Skin of body (tissue), 2 donors: ENCODE data around the gene CDC5L. TPM values are rescaled to one million over a fixed set of nuclear protein-coding genes. Genes with fewer than 3 reads are reported as not detected.
A peak's percentile ranks its signal among the peaks of the same experiment; 100 is the strongest.

Source experiments
- DNase-seq: peaks from one replicate; lab custom pipeline; 2025; lab: John Stamatoyannopoulos, UW
- total RNA-seq: library from RNA; depleted of rRNA; stranded (reverse); fragments of >200 nt; gene quantifications from one replicate; pipeline ENCODE4 v1.2.3, GENCODE V29; 2014

Gene CDC5L
- total RNA-seq, 1 donor from 2014 or later, result 23.3 TPM

- no peak for DNase-seq
Observed at GRCh38 chr6:44474643-44475042, 87.1 kb downstream of the CDC5L start.

DNA sequence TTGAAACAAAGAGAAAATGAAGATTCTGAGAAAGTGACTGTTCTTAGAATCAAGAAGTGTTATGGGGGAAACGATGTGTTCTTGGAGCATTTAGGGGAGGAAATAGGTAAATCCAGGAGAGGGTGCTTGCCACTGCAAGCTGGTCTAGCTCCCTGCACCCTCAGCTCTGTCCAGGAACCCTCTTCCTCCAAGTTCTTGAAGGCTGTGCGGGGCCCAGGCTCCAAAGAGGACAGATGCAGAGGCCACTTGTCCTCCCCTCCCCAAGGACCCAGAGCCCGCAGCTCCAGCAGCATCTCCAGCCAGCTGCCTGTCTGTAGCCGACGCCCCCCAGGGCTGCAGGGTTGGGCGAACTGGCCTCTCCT lies 87.9 kb downstream of the CDC5L start:
- DNase-seq, result no peak

DNA sequence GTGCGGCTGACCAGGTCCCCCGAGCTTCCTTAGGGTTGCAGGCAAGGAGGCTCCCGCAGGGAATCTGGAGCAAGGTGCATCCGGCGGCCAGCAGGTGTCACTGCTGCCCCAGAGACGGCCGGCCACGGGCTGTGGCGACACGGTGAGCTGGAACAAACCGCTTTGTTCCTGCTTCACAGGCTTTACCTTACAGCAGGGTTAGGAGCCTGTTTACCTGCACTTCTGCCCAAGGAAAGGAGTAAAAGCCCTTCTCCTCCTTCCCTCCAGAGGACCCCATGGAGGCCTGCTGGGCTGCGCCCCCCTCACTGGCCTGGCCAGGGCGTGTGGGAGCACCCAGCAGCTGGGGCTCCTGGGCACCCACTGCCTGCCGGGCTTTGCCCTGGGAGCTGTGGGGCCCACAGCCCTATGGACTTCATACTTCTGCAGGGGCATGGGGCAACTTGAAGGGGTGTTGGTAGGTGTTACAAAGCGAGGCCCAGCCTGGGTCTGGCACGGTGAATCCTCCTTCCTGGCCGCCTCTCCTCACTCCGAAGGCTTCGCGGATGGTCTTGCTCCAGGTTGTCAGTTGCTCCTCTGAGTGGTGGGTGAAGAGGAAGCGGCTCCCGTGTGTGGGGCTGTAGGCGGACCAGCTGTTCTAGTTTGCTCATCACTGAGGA lies 88.4 kb downstream of the CDC5L start:
- DNase-seq, result peak; percentile 49

GRCh38 chr6:44476849-44477248 lies 89.3 kb downstream of the CDC5L start:
- no peak for DNase-seq

DNA sequence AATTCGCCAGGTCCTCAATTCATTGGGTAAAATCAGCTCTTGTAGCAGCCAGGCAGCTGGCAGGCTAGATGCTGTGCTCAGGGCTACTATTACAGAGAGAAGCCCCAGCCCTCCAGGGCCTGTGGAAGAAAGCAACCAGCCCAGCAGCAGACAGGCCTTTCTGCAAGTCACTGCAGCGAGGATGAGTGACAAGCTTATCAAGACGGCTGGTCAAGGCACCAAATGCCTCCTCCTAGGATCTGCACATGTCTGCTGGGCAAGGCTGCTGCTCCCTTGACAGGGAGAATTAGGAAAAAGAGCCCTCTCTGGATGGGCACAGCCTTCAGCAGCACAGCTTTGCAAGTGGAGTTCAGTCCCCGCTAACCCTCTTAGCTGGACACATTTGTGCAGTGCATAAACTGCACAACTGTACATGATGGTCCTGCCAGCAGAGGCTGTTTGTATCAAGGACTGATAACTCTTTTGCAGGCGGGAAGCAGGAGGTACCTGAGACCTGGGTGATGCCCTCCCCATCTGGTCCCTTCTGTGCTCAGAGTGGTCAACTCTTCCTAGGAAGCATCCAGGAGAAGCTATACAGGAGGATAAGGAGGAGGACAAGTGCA lies 89.9 kb downstream of the CDC5L start:
- DNase-seq, result no peak

- DNase-seq, result no peak
Observed at GRCh38 chr6:44478158-44478557, 90.7 kb downstream of the CDC5L start.

DNA sequence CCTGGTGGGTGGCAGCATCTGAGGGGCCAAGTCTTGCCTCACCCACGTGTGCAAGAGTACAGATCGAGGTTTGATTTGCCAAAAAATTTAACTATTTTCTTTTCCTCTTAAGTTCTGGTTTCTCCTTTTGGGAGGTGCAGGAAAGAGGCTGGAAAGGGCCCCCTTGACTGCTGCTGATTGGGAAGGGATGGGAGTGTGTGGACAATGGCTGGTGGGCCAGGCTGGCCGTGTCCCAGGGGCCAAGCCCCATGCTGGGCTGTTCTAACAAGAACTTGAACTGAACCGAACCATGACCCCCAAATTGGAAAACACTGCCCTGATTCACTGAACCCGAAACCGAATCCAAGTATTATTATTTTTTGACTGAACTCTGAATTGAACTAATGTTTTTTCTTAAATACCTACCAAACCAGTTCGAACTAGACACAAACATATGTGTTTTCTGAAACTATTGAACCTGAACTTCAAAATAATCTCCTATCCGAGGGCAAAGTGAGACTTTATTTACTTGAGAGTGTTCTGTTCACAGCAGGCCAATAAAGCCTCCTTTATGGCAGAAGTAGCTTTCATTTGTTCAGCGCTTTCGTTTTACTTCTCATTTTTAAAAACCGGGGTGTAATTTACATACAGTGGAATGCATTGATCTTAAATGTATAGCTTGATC lies 91.2 kb downstream of the CDC5L start:
- DNase-seq, result no peak

DNA sequence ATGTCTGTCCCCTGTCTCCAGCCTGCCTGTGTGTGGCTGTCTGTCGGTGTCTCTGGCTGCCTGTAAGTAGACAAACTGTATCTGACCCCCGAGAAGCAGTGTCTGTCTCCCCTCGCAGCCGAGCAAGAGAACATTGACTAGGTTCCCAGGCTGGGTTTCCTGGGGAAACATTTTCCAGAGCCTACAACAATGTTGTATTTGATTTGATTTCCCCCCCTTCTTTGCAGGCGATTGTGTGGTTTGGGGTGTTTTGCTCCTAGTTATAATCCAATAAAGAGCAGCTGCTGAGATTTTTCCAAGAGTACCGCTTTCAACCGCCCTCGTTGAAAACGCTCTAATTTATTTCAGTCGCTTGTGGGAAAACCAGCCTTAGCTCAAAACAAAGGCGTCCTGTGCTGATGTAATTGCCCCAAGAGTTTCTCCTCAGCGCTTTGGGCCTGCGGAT lies 92.6 kb downstream of the CDC5L start:
- DNase-seq, result peak; percentile 40

DNA sequence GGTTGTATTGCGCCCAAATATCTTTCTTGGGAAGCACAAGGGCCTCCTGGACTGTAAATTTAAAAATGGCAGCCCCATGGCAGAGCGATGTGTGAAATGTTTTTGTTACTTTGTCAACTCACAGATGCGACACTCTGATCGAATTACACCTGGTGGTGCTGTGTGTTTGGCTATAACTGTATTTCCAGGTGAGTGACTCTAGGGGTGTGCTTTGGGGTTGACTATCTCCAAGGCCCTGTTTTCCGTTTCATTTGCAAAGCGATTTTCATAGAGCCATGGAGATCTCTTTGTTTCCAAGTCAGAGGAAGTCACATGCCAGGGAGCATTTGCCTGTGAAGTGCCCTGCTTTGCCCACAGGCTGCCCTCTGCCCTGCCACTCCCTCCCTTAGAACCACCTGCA lies 93.5 kb downstream of the CDC5L start:
- DNase-seq, result no peak

- no peak for DNase-seq
Observed at GRCh38 chr6:44481760-44482159, 94.3 kb downstream of the CDC5L start.

- DNase-seq, result peak; percentile 40
Observed at GRCh38 chr6:44485601-44486401, 98.3 kb downstream of the CDC5L start.

DNA sequence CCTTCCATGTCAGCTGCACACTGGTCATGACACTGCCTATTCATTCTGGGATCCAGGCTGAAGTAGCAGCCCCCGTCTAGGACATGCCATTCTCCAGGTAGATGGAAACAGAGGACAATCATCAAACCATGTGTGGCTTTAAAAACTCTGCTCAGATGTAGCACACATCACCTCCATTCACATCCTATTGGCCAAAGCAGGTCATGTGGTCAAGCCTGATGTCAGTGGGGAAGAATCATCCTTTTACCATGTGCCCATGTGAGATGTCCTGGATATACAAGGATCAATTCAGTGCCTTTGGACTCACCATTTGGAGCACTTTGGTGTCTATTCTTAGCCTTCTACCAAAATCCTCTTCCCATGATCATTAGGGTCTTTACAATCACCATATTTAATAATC lies 99.5 kb downstream of the CDC5L start:
- no peak for DNase-seq

- no peak for DNase-seq
Observed at GRCh38 chr6:44487586-44487985, 100.1 kb downstream of the CDC5L start.

- DNase-seq, result peak; percentile 22
Observed at GRCh38 chr6:44489910-44490604, 102.6 kb downstream of the CDC5L start.

DNA sequence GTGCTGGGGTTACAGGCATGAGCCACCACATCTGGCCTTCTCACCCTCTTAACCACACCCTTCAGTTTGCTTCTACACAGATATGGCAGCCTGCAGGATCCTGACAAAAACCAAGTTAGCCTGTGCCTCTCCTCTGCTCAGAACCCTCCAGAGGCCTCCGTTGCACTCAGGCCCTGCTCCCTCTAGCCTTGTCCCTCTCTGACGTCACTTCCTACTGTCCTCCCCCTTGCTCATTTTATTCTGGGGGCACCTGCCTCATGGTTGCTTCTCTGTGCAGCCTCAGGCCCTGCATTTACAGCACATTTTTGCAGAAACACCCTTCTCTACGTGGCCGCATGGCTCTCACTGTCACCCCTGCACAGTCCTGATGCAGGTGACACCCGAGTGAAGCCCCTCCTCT lies 105.6 kb downstream of the CDC5L start:
- no peak for DNase-seq

- DNase-seq, result no peak
Observed at GRCh38 chr6:44493593-44493992, 106.1 kb downstream of the CDC5L start.

DNA sequence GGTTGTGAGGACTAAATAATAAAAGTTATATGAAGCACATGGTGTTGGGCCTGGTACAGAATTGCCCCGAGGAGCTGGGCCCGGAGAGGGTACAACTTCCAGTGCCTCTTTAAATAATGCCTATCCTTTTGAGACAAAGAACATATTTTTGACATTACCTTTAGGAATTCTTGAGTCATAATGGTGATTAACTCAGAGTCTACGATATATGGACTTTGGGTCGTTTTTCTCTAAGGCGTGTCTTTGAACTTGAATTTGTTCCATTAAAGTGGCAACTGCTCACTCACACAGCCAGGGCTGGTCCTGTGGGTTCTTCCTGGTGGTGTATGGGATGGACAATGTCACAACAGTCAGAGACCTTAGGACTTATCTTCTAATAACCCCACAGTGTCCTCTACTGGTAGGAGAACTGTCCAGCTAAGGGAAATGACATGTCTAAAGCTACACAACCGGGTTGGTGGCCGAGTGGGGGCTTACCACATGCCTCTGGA lies 106.5 kb downstream of the CDC5L start:
- no peak for DNase-seq

DNA sequence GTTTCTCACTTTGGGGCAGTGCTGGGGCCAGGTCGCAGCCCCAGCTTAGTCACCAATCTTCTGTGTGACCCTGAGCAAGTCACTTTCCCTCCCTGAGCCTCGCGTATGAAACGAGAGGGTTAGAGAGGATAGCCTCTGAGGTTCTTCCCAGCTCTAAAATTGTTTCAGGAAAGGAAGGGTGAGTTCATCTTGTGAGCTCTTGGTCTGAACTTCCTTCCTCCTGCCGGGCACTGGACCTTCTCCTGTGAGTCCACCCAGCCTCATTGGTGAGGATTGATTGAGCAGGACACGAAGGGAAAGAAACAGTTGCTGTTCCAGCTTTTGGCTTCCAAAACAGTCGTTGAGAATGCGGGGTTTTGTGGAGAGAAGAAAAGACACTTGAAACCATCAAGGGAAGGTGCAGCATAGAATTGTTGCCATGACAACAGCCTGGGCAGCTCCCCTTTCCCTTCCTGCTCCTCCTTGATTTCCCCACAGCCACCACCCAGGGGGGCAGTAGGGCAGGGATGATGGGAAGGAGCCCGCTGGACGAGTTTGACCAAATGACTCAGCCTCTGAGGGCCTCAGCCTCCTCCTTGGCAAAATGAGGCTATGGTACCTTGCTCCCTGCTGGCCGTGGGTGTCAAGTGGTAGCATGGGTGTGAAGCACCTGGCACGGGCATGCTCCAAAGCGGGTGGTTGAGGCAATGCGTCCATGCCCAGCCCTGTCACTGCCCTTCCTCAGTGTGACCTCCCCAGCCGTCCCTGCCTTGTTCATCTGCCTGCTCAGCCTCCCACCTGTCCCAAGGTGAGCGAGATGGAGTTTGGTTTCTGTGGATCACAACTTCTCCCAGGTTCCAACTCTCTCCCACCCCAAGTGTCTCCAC lies 107.8 kb downstream of the CDC5L start:
- no peak for DNase-seq

GRCh38 chr6:44496665-44497369 lies 109.3 kb downstream of the CDC5L start:
- DNase-seq, result no peak

- no peak for DNase-seq
Observed at GRCh38 chr6:44497807-44498206, 110.3 kb downstream of the CDC5L start.
